ENCODE measurements around the gene HIRA. TPM values are rescaled to one million over a fixed set of nuclear protein-coding genes. Genes with fewer than 3 reads are reported as not detected.

The HIRA gene
- total RNA-seq, 1 donor = 17.7 TPM

GRCh38 chr22:19304547-19304946 lies 127.0 kb downstream of the HIRA start:
- H3K4me3 ChIP-seq (ENCODE audit: low read depth, low read length) = no peak overlapping the region
- no peak for TF ChIP-seq CTCF (IDR thresholded peaks at IDR 0.05; ENCODE audit: insufficient read depth, low read length)

GRCh38 chr22:19303785-19304184 lies 127.7 kb downstream of the HIRA start:
- no peak for DNase-seq (ENCODE audit: low read depth)
- TF ChIP-seq CTCF (IDR thresholded peaks at IDR 0.05; ENCODE audit: insufficient read depth, low read length) = no peak
- no peak overlapping the region for H3K4me3 ChIP-seq (ENCODE audit: low read depth, low read length)

More at GRCh38 chr22:19304547-19304946, 127.0 kb downstream of the HIRA start:
- DNase-seq (ENCODE audit: low read depth) = no peak

GRCh38 chr22:19295733-19296132 lies 135.8 kb downstream of the HIRA start:
- no peak overlapping the region for H3K4me3 ChIP-seq (ENCODE audit: low read depth, low read length)
- no peak for DNase-seq (ENCODE audit: low read depth)

GRCh38 chr22:19292458-19293230 lies 138.9 kb downstream of the HIRA start:
- H3K4me3 ChIP-seq (ENCODE audit: low read depth, low read length) = peak overlapping the region; percentile 81
- no peak for DNase-seq (ENCODE audit: low read depth)
- no peak for TF ChIP-seq CTCF (IDR thresholded peaks at IDR 0.05; ENCODE audit: insufficient read depth, low read length)

More at GRCh38 chr22:19295733-19296132, 135.8 kb downstream of the HIRA start:
- no peak for TF ChIP-seq CTCF (IDR thresholded peaks at IDR 0.05; ENCODE audit: insufficient read depth, low read length)

GRCh38 chr22:19291580-19292457 lies 139.7 kb downstream of the HIRA start, which contains the start of gene CLTCL1:
CLTCL1 (minus strand) TSS chr22:19291719; CDS start chr22:19291641, 78 bp downstream.
- peak; percentile 67 for DNase-seq (ENCODE audit: low read depth)
- no peak for TF ChIP-seq CTCF (IDR thresholded peaks at IDR 0.05; ENCODE audit: insufficient read depth, low read length)
- peak within 1 kb of the TSS; percentile 81 for H3K4me3 ChIP-seq (ENCODE audit: low read depth, low read length)

GRCh38 chr22:19291218-19291579 lies 140.3 kb downstream of the HIRA start:
- DNase-seq (ENCODE audit: low read depth) = no peak
- peak overlapping the region; percentile 79 for H3K4me3 ChIP-seq (ENCODE audit: low read depth, low read length)
- TF ChIP-seq CTCF (IDR thresholded peaks at IDR 0.05; ENCODE audit: insufficient read depth, low read length) = no peak

Data from fibroblast of the aortic adventitia (primary cell).